ENCODE measurements around the gene LRP3.
"Not testable (repeated sequence)": the region's sequence is repeated elsewhere in the genome, so short reads cannot be mapped to it uniquely, and the experiment has no call there.

The LRP3 gene

GRCh38 chr19:33220115-33220514 is 26.0 kb downstream of the LRP3 start:
- no peak for DNase-seq

- DNase-seq = no peak
These were observed 26.6 kb downstream of the LRP3 start for GRCh38 chr19:33220735-33221134.

GRCh38 chr19:33221638-33222037 is 27.5 kb downstream of the LRP3 start:
- no peak for DNase-seq

- DNase-seq = not testable (repeated sequence)
These were observed 28.1 kb downstream of the LRP3 start for GRCh38 chr19:33222255-33222654.

GRCh38 chr19:33224694-33225457 is 30.7 kb downstream of the LRP3 start:
- no peak for DNase-seq

GRCh38 chr19:33225458-33225926 is 31.4 kb downstream of the LRP3 start, which contains the start of gene SLC7A10:
TSS of gene SLC7A10 (minus strand) at chr19:33225850. CDS start at chr19:33225703, 147 bp downstream.
- no peak for DNase-seq

GRCh38 chr19:33226550-33227241 is 32.6 kb downstream of the LRP3 start:
- no peak for DNase-seq

GRCh38 chr19:33227242-33227650 is 33.1 kb downstream of the LRP3 start:
- no peak for DNase-seq

GRCh38 chr19:33227870-33228599 is 33.9 kb downstream of the LRP3 start:
- DNase-seq = no peak

GRCh38 chr19:33229962-33230361 is 35.8 kb downstream of the LRP3 start:
- DNase-seq = no peak

- DNase-seq = no peak
These were observed 37.4 kb downstream of the LRP3 start for GRCh38 chr19:33231511-33231910.

GRCh38 chr19:33232656-33233055 is 38.5 kb downstream of the LRP3 start:
- no peak for DNase-seq

GRCh38 chr19:33233056-33233873 is 39.1 kb downstream of the LRP3 start:
- DNase-seq = no peak

- no peak for DNase-seq
These were observed 40.0 kb downstream of the LRP3 start for GRCh38 chr19:33234092-33234491.

GRCh38 chr19:33234736-33235135 is 40.6 kb downstream of the LRP3 start:
- no peak for DNase-seq

GRCh38 chr19:33235269-33235995 is 41.3 kb downstream of the LRP3 start:
- peak; percentile 9 for DNase-seq

GRCh38 chr19:33235996-33236350 is 41.8 kb downstream of the LRP3 start:
- DNase-seq = no peak

GRCh38 chr19:33236696-33237390 is 42.7 kb downstream of the LRP3 start:
- DNase-seq = no peak

- DNase-seq = no peak
These were observed 44.5 kb downstream of the LRP3 start for GRCh38 chr19:33238481-33239149.

- DNase-seq = no peak
These were observed 45.3 kb downstream of the LRP3 start for GRCh38 chr19:33239223-33239975.

Measured in amniotic stem cell (primary cell).